Measurements from ENCODE around the gene KCNJ9. TPM values are rescaled to one million over a fixed set of nuclear protein-coding genes. Genes with fewer than 3 reads are reported as not detected.
"Not testable (repeated sequence)": the region's sequence is repeated elsewhere in the genome, so short reads cannot be mapped to it uniquely, and the experiment has no call there.

KCNJ9 gene
- polyA plus RNA-seq, 3 donors: 0.05 to 0.13 (median 0.09) TPM

DNA sequence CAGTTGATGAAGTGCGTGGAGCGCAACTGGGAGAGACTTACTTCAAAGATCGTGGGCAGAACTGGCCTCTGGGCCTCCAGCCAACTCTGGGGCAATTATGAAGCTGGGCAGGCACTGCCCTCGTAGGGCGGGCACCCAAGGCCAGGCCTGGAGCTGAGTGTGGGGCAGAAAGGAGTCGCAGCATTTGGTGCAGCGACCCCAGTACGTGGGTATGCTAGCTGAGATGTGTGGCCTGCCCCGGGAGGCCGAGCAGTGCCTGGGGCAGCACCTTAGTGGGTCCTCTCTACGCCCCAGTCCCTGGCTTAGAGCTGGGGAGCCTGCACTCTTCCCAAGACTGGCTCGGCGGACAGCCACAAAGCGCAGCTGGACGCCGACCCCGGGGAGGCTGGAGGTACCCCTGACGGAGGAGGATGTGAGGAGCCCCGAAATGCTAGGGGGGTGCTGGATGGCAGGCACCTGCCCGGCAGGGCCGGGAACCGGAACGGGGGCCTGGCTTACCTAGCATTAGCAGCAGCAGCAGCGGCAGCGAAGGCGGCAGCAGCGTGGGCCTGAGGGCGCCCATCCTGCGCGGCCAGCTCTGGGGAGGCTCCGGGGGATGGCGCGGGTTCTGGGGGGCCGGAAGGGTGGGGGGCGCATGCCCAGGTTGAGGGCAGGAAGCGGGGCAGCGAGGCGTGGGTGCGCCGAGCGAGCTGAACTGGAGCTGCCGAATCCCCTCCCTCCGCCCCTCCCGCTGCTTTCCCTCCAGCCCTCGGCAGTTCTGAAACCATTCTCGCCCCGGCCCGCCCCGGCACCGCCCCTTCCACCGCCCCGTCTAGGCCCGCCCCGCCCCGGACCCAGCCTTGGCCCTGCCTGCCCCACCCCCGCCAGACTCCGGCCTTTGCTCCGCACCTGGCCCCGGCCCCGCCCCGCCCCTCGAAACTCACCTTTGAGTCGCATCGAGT lies 16.8 kb downstream of the KCNJ9 start, which contains the start of gene IGSF8:
IGSF8 (minus strand) TSS at position 709 of the 941 bp plus-strand sequence; CDS start at position 562, 147 bp downstream.
- DNase-seq (ENCODE audit: extremely low read depth in 1 of 11, low read depth in 9 of 11, low spot score in 4 of 11): peak in 8 of 11 donors; percentile 73 to 83 (median 80)

DNA sequence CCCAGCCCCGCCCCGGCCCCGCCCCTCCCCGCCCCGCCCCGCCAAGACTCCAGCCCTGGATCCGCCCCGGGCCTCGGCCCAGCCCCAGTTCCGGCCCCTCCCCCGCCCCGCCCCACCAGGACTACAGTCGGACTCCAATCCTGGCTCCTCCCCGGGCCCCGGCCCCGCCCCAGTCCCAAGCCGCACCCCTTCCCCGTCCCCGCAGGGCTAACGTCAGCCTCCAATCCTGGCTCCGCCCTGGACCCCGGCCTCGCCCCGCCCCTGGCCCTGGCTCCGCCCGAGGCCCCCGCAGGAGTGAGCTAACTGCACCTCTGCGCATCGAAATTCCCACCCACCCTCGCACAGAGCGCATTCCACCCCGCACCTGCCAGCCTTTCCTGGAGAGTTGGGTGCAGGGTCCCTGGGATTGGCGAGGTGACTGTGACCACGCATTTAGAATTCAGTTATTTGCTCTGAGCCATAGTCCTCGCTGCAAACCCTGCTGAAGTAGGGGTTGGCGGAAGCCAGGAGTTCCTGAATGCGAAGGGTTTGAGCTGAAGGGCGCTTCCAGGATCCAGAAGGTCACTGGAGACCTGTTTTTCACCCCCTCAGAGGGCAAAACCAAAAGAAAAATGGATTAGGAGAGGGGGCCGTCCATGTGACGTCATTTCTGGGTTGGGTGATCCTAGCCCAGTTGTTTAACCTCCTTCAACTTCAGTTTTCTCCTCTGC lies 17.7 kb downstream of the KCNJ9 start:
- peak; percentile 78 to 95 (median 92) for DNase-seq (ENCODE audit: extremely low read depth in 1 of 11, low read depth in 9 of 11, low spot score in 4 of 11)

DNA sequence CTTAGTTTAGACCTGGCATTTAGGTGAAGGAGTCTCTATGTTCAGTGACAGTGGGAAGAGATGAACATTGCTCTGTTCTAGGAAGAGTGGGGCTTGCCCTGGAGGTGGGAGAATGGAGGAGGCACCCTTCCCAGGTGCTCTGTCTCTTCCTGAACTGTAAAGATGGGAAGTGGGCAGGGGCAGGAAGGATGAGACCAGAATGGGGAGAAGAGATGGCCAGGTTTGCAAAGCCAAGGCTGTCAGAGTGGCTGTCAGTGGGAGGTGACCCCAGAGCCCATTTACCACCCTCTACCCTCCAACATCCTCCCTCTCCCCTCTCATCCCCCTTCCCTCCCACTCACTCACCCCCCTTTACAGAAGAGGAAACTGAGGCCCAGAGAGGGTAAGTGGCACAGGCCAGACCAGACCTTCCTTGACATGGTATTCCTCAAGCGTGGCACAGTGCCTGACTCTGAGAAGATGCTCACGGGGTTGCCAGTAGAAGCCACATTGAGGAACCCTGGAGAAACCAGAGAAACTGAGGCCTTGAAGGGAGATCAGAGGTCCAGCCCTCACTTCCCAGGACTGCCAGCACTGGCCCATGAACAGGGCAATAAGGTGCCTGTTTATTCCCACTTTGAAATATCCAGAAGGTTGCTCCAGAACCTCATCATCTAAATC lies 18.5 kb downstream of the KCNJ9 start:
- DNase-seq (ENCODE audit: extremely low read depth in 1 of 11, low read depth in 9 of 11, low spot score in 4 of 11): no peak

DNA sequence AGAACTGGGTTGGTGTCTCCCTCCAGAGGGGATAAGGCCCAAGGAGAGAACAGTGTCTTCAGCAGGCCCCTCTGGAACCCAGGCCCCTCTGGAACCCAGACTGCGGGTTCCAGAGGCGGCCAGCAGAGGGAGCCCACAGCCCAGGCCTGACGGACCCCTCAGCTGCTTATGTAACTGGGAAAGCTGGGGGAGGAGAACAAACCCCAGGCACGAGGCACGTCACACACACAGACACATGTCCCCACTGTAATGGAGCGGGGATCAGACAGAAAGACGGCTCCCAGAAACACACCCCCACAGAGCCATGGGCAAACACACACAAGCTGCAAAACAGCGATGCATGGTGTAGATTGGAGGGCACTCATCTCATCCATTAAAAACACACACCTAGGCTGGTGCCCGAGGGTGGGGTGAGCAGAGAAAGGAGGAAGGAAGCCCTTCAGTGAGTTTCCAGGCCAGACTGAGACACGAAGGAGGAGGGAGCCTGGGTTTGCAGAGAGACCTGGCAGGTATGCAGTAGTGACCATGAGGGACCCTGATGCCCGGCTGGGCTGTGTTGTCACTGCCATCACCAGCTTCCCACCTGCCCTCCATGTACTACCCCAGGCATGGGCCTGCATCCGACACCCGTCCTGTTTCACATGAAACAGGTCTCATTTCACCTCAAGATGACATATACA lies 19.8 kb downstream of the KCNJ9 start:
- DNase-seq (ENCODE audit: extremely low read depth in 1 of 11, low read depth in 9 of 11, low spot score in 4 of 11): peak in 8 of 11 donors; percentile 65 to 82 (median 70)

DNA sequence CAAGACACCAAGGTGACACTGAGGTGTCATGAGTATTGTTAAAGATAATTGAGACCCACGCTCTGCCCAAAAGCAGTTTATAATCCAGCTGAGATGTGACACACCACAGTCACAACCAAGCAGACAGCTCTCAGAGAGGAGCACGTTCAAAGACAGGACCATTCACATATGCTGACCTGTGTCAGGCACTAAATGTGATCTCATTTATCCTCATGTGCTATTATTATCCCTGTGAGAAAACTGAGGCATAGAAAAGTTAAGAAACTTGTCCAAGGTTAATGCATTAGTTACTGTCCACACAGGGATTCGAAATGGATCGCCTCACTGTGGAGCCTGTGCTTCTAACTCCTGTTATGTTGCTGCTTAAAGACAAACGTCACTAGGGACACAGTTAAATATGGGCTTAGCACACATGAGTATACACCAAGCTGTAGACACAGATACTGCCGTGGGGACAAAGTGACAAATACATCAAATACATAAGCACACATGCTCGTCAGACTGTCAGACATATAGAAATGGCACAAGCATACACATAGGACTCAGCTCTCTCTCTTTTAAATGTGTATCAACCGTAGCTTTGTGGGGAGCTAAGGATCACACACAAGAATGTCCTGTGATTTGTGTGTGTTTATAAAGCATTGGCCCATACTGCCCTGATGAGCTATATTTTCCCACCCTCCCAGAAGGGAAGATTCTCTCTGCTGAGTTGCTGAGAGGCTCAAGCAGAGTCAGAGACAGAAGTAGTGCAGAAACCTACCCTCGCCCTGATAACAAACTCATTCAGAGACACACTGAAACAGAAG lies 20.6 kb downstream of the KCNJ9 start:
- no peak for DNase-seq (ENCODE audit: extremely low read depth in 1 of 11, low read depth in 9 of 11, low spot score in 4 of 11)

DNA sequence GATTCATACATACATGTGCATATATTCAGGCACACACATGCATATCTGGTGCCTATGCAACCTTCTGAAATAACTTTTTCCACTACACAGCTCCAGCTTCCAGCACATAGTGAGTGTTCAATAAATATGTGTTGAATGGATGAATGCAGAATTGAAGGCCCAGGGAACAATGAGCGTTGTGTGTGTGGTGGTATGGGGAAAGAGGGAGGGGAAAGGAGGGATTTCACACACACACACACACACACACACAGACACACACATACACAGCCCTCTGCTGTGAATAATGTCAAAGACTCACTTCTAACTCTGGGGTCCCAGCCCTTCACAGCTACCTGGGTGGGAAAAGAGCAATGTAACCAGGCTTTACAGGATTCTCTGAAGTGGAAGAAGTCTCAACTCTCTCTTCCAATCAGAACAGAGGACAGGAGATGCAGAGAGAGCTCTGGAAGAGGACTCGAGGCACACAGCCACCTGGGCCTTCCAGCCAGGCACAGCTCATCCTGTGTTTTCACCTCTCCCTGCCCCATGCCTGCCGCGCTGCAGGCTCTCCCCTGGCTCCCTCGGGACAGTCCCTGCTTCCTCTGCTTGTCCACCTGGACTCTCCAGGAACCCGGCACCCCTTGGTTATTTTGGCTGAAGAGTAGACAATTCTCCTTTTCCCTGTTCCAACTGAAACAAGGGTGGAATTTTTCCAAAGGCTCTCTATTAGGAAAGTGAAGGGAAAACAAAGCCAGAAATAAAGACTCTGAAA lies 22.5 kb downstream of the KCNJ9 start:
- DNase-seq (ENCODE audit: extremely low read depth in 1 of 11, low read depth in 9 of 11, low spot score in 4 of 11): no peak

DNA sequence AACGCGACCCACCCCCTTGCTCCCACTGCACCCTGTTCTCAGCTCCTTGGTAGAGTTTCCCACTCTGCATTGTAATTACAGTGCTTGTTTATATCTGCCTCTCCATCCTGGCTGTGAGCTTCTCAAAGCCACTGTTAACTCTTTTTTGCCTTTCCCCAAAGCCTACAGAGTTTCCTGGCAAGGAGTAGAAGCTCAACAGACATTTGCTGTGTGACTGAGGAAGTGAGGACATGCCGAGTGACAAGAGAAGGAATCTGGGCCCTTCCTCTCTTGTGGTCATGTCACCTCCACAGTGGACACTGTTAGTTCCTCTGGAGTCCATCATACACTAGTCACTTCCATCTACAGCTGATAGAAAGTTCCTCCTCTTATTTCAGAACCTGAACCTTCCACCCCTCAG lies 23.1 kb downstream of the KCNJ9 start:
- DNase-seq (ENCODE audit: extremely low read depth in 1 of 11, low read depth in 9 of 11, low spot score in 4 of 11): no peak

DNA sequence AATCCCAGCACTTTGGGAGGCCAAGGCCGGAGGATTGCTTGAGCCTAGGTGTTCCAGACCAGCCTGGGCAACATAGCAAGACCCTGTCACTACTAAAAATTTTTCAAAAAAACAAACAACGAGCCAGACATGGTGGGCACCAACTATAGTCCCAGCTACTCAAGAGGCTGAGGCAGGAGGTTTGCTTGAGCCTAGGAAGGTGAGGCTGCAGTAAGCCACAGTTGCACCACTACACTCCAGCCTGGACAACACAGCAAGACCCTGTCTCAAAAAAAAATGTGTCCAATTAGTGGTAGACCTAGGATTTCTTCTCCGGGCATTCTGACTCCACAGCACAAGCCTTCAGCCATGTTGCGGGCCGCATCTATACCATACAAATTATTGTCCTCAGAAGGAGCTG lies 23.8 kb downstream of the KCNJ9 start:
- DNase-seq (ENCODE audit: extremely low read depth in 1 of 11, low read depth in 9 of 11, low spot score in 4 of 11): no peak

DNA sequence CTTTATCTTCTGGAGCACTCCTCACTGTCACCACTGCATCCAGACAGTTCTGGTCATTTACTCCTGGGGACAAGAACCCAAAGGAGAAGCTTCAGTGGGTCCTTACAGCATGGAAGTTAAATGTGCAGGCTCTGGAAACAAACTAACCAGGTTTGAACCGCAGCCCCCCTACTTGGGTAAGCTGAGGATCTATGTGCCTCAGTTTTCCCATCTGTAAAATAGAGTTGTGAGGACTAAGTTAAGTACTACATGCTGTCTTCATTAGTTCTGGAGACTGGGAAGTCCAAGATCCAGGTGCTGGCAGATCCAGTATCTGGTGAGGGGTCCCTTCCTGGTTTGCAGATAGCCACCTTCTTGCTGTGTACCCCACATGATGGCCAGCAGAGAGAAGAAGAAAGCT lies 26.2 kb downstream of the KCNJ9 start:
- DNase-seq (ENCODE audit: extremely low read depth in 1 of 11, low read depth in 9 of 11, low spot score in 4 of 11): no peak

DNA sequence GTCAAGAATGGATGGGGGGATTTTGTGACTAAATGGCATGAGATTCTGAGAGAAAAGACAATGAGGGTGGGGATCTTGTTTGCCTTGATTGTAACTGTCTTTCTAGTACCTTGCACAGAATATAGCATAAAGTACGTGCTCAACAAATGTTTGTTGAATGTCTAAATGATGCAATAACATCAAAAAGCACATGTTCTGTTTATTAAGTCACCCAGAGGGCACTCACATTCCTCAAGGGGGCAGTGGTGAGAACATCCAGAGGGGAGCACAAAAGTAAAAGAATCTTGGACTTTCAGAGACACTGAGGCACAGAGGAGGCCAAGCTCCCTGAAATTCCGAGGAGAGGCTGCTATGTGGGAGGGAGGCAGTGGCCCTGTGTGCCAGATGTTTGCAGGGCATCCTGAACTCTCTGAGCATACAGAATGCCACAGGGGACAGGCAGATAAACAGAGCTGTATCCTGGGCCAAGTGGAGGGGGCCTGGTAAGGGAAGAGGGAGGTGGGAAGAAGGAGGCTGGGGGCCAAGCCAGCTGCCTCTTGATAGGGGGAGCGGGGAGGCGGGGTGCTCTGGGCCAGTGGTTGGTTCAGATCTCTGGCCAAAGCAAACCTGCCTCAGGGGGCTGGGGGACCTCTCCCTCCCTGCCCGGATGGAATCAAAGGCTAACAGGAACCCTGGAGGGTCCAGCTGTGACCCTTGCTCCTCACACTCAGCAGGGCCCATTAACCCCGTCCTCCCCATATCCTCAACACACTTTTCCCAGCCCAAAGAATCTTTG lies 27.7 kb downstream of the KCNJ9 start:
- DNase-seq (ENCODE audit: extremely low read depth in 1 of 11, low read depth in 9 of 11, low spot score in 4 of 11): peak in 1 of 11 donors; percentile 56

DNA sequence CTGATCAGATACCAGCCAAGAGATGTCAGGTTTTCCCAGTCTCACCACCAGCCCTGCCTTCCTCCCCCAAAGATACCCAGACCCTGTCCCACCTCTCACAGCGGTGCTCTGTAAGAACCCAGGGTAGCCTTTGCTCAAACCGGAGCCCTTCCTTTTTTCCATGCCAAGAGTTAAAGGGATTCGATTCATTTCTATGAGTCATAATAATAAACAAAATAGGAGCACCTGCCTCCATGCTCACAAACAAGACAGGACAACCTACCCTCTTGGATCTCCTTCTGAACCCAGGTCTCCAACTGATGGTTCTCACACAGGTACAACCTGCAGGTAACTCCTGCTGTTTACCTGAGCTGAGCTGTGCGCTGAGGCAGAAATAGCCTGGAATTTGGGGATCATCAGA lies 28.3 kb downstream of the KCNJ9 start:
- no peak for DNase-seq (ENCODE audit: extremely low read depth in 1 of 11, low read depth in 9 of 11, low spot score in 4 of 11)

DNA sequence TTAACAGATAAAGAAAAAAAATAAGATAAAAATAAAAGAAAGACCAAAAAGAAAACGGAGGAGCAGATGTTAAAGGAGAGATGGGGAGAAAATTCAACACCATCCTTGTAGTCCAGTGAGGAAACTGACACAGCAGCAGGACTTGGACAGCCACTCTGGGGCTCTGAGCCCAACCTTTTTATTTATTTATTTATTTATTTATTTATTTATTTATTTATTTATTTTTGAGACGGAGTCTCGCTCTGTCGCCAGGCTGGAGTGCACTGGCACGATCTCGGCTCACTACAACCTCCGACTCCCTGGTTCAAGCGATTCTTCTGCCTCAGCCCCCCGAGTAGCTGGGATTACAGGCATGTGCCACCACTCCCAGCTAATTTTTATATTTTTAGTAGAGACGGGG lies 30.1 kb downstream of the KCNJ9 start:
- DNase-seq (ENCODE audit: extremely low read depth in 1 of 11, low read depth in 9 of 11, low spot score in 4 of 11): not testable (repeated sequence)

DNA sequence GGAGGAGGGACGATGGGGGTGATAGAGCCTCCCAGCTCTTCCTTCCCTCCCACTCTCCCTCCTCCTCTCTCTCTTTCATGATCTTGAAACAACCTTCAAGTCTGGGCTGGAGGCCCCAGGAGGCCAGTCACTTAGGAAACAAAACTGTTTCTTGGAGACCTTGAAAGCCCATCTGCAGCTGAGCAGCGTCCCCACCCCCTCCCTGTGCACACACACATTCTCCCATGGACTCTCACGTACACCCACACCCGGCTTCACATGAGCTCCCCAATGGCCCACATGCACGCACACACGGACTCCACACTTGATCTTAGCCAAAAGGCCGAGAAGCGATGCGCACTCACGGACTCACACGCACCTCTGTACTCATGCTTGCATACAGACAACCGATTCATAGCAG lies 31.0 kb downstream of the KCNJ9 start:
- DNase-seq (ENCODE audit: extremely low read depth in 1 of 11, low read depth in 9 of 11, low spot score in 4 of 11): no peak

DNA sequence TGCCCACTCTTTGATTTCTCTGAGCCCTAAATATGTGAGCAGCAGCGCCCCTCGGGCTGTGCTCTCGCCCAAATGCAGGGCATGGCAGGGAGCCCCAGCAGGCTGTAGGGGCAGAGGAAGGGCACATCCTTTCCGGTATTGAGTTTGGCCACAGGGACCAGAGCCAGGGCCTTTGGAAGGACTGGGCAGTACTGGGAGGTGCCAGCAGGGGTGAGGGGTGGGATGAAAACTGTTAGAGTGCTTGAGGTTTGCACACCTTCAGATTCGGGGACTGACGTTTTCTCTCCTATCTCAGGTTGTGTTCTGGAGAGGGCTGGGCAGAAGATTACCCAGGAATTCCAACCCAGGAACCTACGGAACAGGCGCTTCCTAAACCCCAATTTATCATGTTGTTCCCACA lies 32.1 kb downstream of the KCNJ9 start:
- DNase-seq (ENCODE audit: extremely low read depth in 1 of 11, low read depth in 9 of 11, low spot score in 4 of 11): no peak

DNA sequence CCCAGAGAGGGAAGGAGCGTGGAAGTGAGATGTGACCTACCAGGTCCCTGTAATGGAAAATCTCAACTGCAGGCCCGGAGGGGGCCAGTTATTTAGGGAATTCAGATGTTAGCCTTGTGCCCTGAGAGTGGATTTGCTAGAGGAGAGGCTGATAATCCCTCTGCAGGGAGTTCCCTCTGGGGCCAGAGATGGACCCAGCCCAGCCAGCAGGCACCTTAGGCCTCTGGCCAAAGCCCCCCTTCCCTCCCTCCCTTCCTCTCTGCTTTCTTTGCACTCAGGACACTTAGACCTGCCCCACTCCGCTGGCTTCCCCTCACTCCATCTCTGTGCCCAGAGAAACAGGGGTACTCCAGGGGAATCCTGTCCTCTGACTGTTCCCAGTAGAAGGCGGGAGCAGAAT lies 32.7 kb downstream of the KCNJ9 start:
- DNase-seq (ENCODE audit: extremely low read depth in 1 of 11, low read depth in 9 of 11, low spot score in 4 of 11): no peak

DNA sequence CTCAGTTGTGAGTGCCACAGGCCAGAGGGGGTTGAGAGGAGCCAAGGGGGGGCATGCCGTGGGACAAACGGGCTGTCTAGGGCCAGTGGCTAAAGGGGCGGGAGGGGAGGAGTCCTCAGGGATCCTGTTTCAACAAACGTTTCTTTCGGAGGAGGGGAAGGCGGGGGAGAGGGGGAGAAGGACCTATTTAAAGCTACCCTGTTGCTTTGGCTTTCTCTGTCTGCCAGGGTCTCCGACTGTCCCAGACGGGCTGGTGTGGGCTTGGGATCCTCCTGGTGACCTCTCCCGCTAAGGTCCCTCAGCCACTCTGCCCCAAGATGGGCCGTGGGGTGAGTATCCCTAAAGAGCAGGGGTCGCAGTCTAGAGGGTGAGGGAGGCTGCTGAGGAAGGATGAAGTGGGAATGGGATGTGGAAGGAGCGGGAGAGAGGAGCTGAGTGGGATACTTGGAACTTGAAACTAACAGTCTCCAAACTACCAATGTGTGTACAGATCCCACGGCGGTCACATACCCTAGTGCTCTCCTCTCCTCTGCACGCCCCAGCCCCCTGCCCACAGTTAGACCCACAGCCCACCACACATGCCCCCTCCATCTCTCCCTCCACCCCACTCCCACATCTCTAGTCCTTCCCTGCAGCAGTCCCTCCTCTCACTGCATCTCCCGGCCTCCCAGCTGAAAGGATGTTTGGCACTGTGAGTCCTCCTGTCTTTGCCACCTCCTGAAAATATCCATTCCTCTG lies 34.4 kb downstream of the KCNJ9 start, which contains the start of gene ATP1A2:
ATP1A2 (plus strand) TSS at position 215 of the 738 bp plus-strand sequence; CDS start at position 318, 103 bp downstream.
- DNase-seq (ENCODE audit: extremely low read depth in 1 of 11, low read depth in 9 of 11, low spot score in 4 of 11): no peak
